ENCODE measurements around the gene CA10. TPM values are rescaled to one million over a fixed set of nuclear protein-coding genes. Genes with fewer than 3 reads are reported as not detected.

The CA10 gene
- total and polyA plus RNA-seq, 2 donors (not counting 3 experiments of a cell fraction or from before 2014, with no cell fraction given) = not detected

GRCh38 chr17:51700011-51700760, 458.3 kb downstream of the CA10 start:
- no TSS peak for BruUV-seq (replicated peaks)
- Histone ChIP-seq H3K9ac (replicated peaks; ENCODE audit: extremely low read depth, insufficient read depth, low read length) (no peak overlapping the region), H3K27ac (ENCODE audit: insufficient read depth, low read depth, low read length) (no peak overlapping the region), H3K36me3 (ENCODE audit: control insufficient read depth in 2 of 2, extremely low read depth in 1 of 2, insufficient read depth in 2 of 2, low read length in 2 of 2) (no peaks in the 10 kb centered on the region), H3K9me1 (replicated peaks; ENCODE audit: control insufficient read depth, extremely low read depth, insufficient read depth, low read length) (no peaks in the 10 kb centered on the region), H2AFZ (ENCODE audit: low read depth, low read length) (no peak overlapping the region), H3K9me3 (replicated peaks; ENCODE audit: control insufficient read depth, insufficient read depth, low read length) (no peaks in the 10 kb centered on the region), H3K79me2 (ENCODE audit: control insufficient read depth, insufficient read depth, low read length) (no peaks in the 10 kb centered on the region), H3K4me2 (ENCODE audit: insufficient read depth, low read length) (no peak overlapping the region), H3K4me1 (ENCODE audit: control insufficient read depth, extremely low read depth, insufficient read depth, low read length) (no peaks in the 10 kb centered on the region), H3K27me3 (ENCODE audit: control insufficient read depth in 2 of 2, insufficient read depth in 2 of 2, low read length in 2 of 2) (no peaks in the 10 kb centered on the region), H4K20me1 (replicated peaks; ENCODE audit: control insufficient read depth, extremely low read depth, insufficient read depth, low read length) (no peaks in the 10 kb centered on the region), H3K4me3 (replicated peaks in 1 of 3; ENCODE audit: insufficient read depth in 1 of 3, low read depth in 1 of 3, low read length in 3 of 3) (no peak overlapping the region)
- TF ChIP-seq MAX (IDR thresholded peaks at IDR 0.05; ENCODE audit: insufficient read depth, insufficient read length) = no peak
- TF ChIP-seq JUN (IDR thresholded peaks at IDR 0.05; ENCODE audit: borderline replicate concordance, insufficient read depth, insufficient read length, low read depth) = no peak
- no peak for TF ChIP-seq POLR2AphosphoS5 (IDR thresholded peaks at IDR 0.05; ENCODE audit: insufficient read depth, low read depth, low read length)
- TF ChIP-seq MYC (IDR thresholded peaks at IDR 0.05; ENCODE audit: low read depth, low read length) = no peak
- TF ChIP-seq, protein P1, sequence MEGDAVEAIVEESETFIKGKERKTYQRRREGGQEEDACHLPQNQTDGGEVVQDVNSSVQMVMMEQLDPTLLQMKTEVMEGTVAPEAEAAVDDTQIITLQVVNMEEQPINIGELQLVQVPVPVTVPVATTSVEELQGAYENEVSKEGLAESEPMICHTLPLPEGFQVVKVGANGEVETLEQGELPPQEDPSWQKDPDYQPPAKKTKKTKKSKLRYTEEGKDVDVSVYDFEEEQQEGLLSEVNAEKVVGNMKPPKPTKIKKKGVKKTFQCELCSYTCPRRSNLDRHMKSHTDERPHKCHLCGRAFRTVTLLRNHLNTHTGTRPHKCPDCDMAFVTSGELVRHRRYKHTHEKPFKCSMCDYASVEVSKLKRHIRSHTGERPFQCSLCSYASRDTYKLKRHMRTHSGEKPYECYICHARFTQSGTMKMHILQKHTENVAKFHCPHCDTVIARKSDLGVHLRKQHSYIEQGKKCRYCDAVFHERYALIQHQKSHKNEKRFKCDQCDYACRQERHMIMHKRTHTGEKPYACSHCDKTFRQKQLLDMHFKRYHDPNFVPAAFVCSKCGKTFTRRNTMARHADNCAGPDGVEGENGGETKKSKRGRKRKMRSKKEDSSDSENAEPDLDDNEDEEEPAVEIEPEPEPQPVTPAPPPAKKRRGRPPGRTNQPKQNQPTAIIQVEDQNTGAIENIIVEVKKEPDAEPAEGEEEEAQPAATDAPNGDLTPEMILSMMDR (IDR thresholded peaks at IDR 0.05; ENCODE audit: extremely low read depth in 1 of 2, insufficient read depth in 1 of 2, low read depth in 1 of 2, low read length in 2 of 2) = no peak
- TF ChIP-seq GATA2 (IDR thresholded peaks at IDR 0.05; ENCODE audit: insufficient read depth, insufficient read length, low read depth, low read length) = no peak
- no peak for TF ChIP-seq EZH2 (IDR thresholded peaks at IDR 0.05; ENCODE audit: borderline replicate concordance, low read depth, low read length, severe bottlenecking)
- no peak for TF ChIP-seq FOS (IDR thresholded peaks at IDR 0.05; ENCODE audit: borderline replicate concordance, insufficient read depth, low read length)
- TF ChIP-seq POLR2A (IDR thresholded peaks at IDR 0.05; ENCODE audit: low read depth, low read length) = no peak
- CTCF ChIA-PET = no interaction called here
- POLR2A ChIA-PET = no interaction called here
- DNase-seq (ENCODE audit: low read depth, low spot score) (no peak), FAIRE-seq (no peak)
- intact Hi-C loops (cut with micrococcal nuclease) (no loop called here), dilution Hi-C loops (cut with MboI; ENCODE audit: extremely low pct_ligation_motif_present, low sequenced_read_pairs) (no loop called here)
